H1 (cell line): Measurements from ENCODE around the gene DOCK1. TPM values are rescaled to one million over a fixed set of nuclear protein-coding genes. Genes with fewer than 3 reads are reported as not detected.

Source experiments
- CTCF ChIA-PET: fragments of 300-600 bp; sonication (Branson Sonifier 250); formaldehyde crosslinking; loops from one replicate; lab custom pipeline; 2021; ENCODE audit not compliant: partially characterized antibody; lab: Charles Lee
- POLR2A ChIA-PET: fragments of 300-600 bp; sonication (Branson Sonifier 250); formaldehyde crosslinking; loops from one replicate; lab custom pipeline; 2021; ENCODE audit warnings: inconsistent platforms; ENCODE audit not compliant: partially characterized antibody; lab: Charles Lee
- DNase-seq, 2 experiments: peaks; one replicate each; pipeline versions ENCODE4 v3.0.0 to v3.0.0-alpha.2; 2010 to 2022; ENCODE audit warnings: low spot score in 2 of 2, low read depth in 1 of 2, mixed read lengths in 1 of 2
- FAIRE-seq: peaks from 2 replicates; lab custom pipeline; 2011; peaks lifted over from hg19 to GRCh38; lab: Jason Lieb, UNC
- H2AFZ ChIP-seq: 2 replicates; pipeline ENCODE4 v1.8.1; 2012; ENCODE audit warnings: low read length, inconsistent platforms
- H2AK5ac ChIP-seq: 2 replicates; pipeline ENCODE4 v1.6.1; 2013; ENCODE audit warnings: low read depth, low read length
- H2BK120ac ChIP-seq: replicated peaks from 2 replicates; pipeline ENCODE3; 2013; ENCODE audit warnings: low read depth, low read length, inconsistent platforms
- H2BK12ac ChIP-seq: 2 replicates; pipeline ENCODE4 v1.6.1; 2013; ENCODE audit warnings: low read depth, low read length
- H2BK15ac ChIP-seq: 2 replicates; pipeline ENCODE4 v1.6.1; 2013; ENCODE audit warnings: low read length
- H2BK20ac ChIP-seq: 2 replicates; pipeline ENCODE4 v1.6.1; 2013; ENCODE audit warnings: low read length
- H2BK5ac ChIP-seq: 2 replicates; pipeline ENCODE4 v1.6.1; 2013; ENCODE audit warnings: low read depth, low read length
- H3K14ac ChIP-seq: 2 replicates; pipeline ENCODE4 v1.6.1; 2013; ENCODE audit warnings: inconsistent platforms; ENCODE audit not compliant: insufficient read length
- H3K18ac ChIP-seq: 2 replicates; pipeline ENCODE4 v1.6.1; 2013; ENCODE audit warnings: low read length; ENCODE audit errors: extremely low read depth
- H3K23ac ChIP-seq: 2 replicates; pipeline ENCODE4 v1.6.1; 2013; ENCODE audit warnings: inconsistent platforms; ENCODE audit not compliant: insufficient read length
- H3K23me2 ChIP-seq: 2 replicates; pipeline ENCODE4 v1.6.1; 2013; ENCODE audit warnings: low read depth, low read length
- H3K27ac ChIP-seq: 2 replicates; pipeline ENCODE4 v1.6.1; 2011; ENCODE audit warnings: low read depth, low read length, inconsistent platforms
- H3K27me3 ChIP-seq, 4 experiments: replicated peaks in 1 of 4; 1 replicate in 1 of 4; 2 replicates in 3 of 4; pipeline versions ENCODE4 v1.6.1 to v1.8.1; 2011 to 2013; ENCODE audit warnings: low read length in 3 of 4, mild to moderate bottlenecking in 3 of 4, inconsistent platforms in 2 of 4, mixed read lengths in 2 of 4, moderate library complexity in 1 of 4; ENCODE audit not compliant: control insufficient read depth in 3 of 4, insufficient read depth in 3 of 4; ENCODE audit errors: extremely low read depth in 1 of 4
- H3K36me3 ChIP-seq, 4 experiments: 2 replicates each; pipeline versions ENCODE4 v1.6.1 to v1.8.1; 2011 to 2013; ENCODE audit warnings: mild to moderate bottlenecking in 4 of 4, low read length in 3 of 4, moderate library complexity in 2 of 4, control low read depth in 1 of 4, inconsistent platforms in 1 of 4; ENCODE audit not compliant: insufficient read depth in 4 of 4, control insufficient read depth in 2 of 4
- H3K4ac ChIP-seq: replicated peaks from 2 replicates; pipeline ENCODE3; 2013; ENCODE audit warnings: low read length, low read depth, mixed read lengths, inconsistent platforms; ENCODE audit not compliant: insufficient read length
- H3K4me1 ChIP-seq, 4 experiments: replicated peaks in 1 of 4; 1 replicate in 1 of 4; 2 replicates in 3 of 4; pipeline versions ENCODE4 v1.6.1 to v1.8.1; 2011 to 2013; ENCODE audit warnings: low read length in 3 of 4, inconsistent platforms in 2 of 4, mixed read lengths in 1 of 4; ENCODE audit not compliant: insufficient read depth in 4 of 4, control insufficient read depth in 3 of 4
- H3K4me2 ChIP-seq, 2 experiments: 2 replicates each; pipeline versions ENCODE4 v1.6.1 to v1.8.1; 2011 to 2013; ENCODE audit warnings: low read depth in 2 of 2, low read length in 2 of 2, control low read depth in 1 of 2, inconsistent platforms in 1 of 2, mild to moderate bottlenecking in 1 of 2; ENCODE audit not compliant: insufficient read depth in 1 of 2
- H3K4me3 ChIP-seq, 4 experiments: fragments of 200-600, 300-600 bp in 1 of 4; sonication (generic), shearing (Covaris generic), sonication (Bioruptor Twin) in 1 of 4; 2 replicates each; pipeline versions ENCODE4 v1.5.1 to v1.8.1; 2011 to 2016; ENCODE audit warnings: low read length in 4 of 4, low read depth in 3 of 4, control low read depth in 2 of 4, inconsistent platforms in 2 of 4, mild to moderate bottlenecking in 2 of 4, mixed read lengths in 1 of 4, moderate library complexity in 1 of 4; ENCODE audit not compliant: insufficient read depth in 2 of 4; ENCODE audit errors: extremely low read depth in 1 of 4
- H3K56ac ChIP-seq: replicated peaks from 2 replicates; pipeline ENCODE3; 2013; ENCODE audit warnings: low read depth, mild to moderate bottlenecking, mixed read lengths, low read length, inconsistent platforms; ENCODE audit not compliant: insufficient read length
- H3K79me1 ChIP-seq: 2 replicates; pipeline ENCODE4 v1.6.1; 2013; ENCODE audit warnings: low read depth, low read length, control low read depth
- H3K79me2 ChIP-seq, 2 experiments: 2 replicates each; pipeline versions ENCODE4 v1.6.1 to v1.8.1; 2012 to 2013; ENCODE audit warnings: low read length in 2 of 2, mild to moderate bottlenecking in 2 of 2, inconsistent platforms in 1 of 2; ENCODE audit not compliant: insufficient read depth in 2 of 2, control insufficient read depth in 1 of 2
- H3K9ac ChIP-seq, 4 experiments: replicated peaks in 1 of 4; 1 replicate in 1 of 4; 2 replicates in 3 of 4; pipeline versions ENCODE4 v1.6.1 to v1.8.1; 2011 to 2013; ENCODE audit warnings: low read depth in 3 of 4, low read length in 3 of 4, control low read depth in 2 of 4, mild to moderate bottlenecking in 2 of 4, moderate library complexity in 2 of 4, inconsistent platforms in 1 of 4; ENCODE audit errors: extremely low read depth in 1 of 4
- H3K9me3 ChIP-seq, 2 experiments: 2 replicates each; pipeline versions ENCODE4 v1.6.1 to v1.8.1; 2012 to 2013; ENCODE audit warnings: mild to moderate bottlenecking in 2 of 2, moderate library complexity in 2 of 2, control low read depth in 1 of 2, inconsistent platforms in 1 of 2, low read depth in 1 of 2, low read length in 1 of 2, mixed read lengths in 1 of 2; ENCODE audit not compliant: insufficient read depth in 2 of 2
- H4K20me1 ChIP-seq, 2 experiments: replicated peaks in 1 of 2; 2 replicates each; pipeline versions ENCODE3 to v1.8.1; 2011 to 2013; ENCODE audit warnings: inconsistent platforms in 2 of 2, low read length in 2 of 2, mild to moderate bottlenecking in 1 of 2; ENCODE audit not compliant: insufficient read depth in 2 of 2, control insufficient read depth in 1 of 2
- H4K5ac ChIP-seq: 2 replicates; pipeline ENCODE4 v1.6.1; 2013; ENCODE audit warnings: low read length, low read depth, mixed read lengths, inconsistent platforms; ENCODE audit not compliant: insufficient read length
- H4K8ac ChIP-seq: 2 replicates; pipeline ENCODE4 v1.8.0; 2013; ENCODE audit warnings: mild to moderate bottlenecking, moderate library complexity, low read length, inconsistent platforms; ENCODE audit not compliant: insufficient read depth; ENCODE audit errors: extremely low read depth
- H4K91ac ChIP-seq: replicated peaks from 2 replicates; pipeline ENCODE3; 2013; ENCODE audit warnings: low read length, mixed read lengths, inconsistent platforms; ENCODE audit not compliant: insufficient read length
- ATF3 ChIP-seq: IDR thresholded peaks from 2 replicates; pipeline ENCODE4 v1.6.1; 2011; ENCODE audit warnings: low read depth, mild to moderate bottlenecking, low read length; ENCODE audit not compliant: insufficient read depth
- CHD1 ChIP-seq: IDR thresholded peaks from 2 replicates; pipeline ENCODE4 v1.6.1; 2012; ENCODE audit warnings: low read depth, low read length, improper control_type of control experiment
- KDM5A ChIP-seq: fragments of 200-600 bp; IDR thresholded peaks from 2 replicates; pipeline ENCODE4 v1.7.1; 2012; ENCODE audit warnings: mild to moderate bottlenecking, low read length, inconsistent platforms, mixed read lengths
- TAF7 ChIP-seq: optimal IDR thresholded peaks from 2 replicates; pipeline ENCODE3; 2011; ENCODE audit warnings: low read depth, mild to moderate bottlenecking, inconsistent platforms, low read length, moderate library complexity, borderline replicate concordance
- TBP ChIP-seq: IDR thresholded peaks from 2 replicates; pipeline ENCODE4 v1.6.1; 2011; ENCODE audit warnings: low read depth, low read length, improper control_type of control experiment
- WGBS, 2 experiments: shearing (Covaris generic) in 1 of 2; methylation state at CpG; one replicate each; pipeline versions ENCODE4 v1.1.6 to v1.1.7; 2013 to 2015; ENCODE audit warnings: low lambda C conversion rate in 2 of 2, mixed read lengths in 2 of 2, inconsistent platforms in 1 of 2, low coverage in 1 of 2, missing lambda C conversion rate in 1 of 2; ENCODE audit not compliant: insufficient replicate concordance in 2 of 2, insufficient coverage in 1 of 2, insufficient read length in 1 of 2; ENCODE audit errors: extremely low coverage in 1 of 2, missing lambda C conversion rate in 1 of 2; 5-methylcytosine and 5-hydroxymethylcytosine counted together
- polyA plus RNA-seq, 7 experiments: library from polyadenylated mRNA; depleted of rRNA in 3 of 7; stranded (reverse) in 5 of 7; unstranded in 2 of 7; fragments of >200 nt in 5 of 7; fragments of 200-250 nt in 2 of 7; gene quantifications; 1 replicate in 5 of 7; 2 replicates in 1 of 7; 4 replicates in 1 of 7; pipeline versions ENCODE4 v1.2.1 to v1.2.3, GENCODE V29; 2011 to 2013; ENCODE audit warnings: missing spikeins in 2 of 7, mixed read lengths in 2 of 7
- total RNA-seq: library from RNA; stranded (reverse); fragmentation: NEBNext Ultra II Directional; extraction: Animal tissue kit (Norgen Biotek cat#: 25700); gene quantifications from 2 replicates; pipeline ENCODE4 v1.2.1, GENCODE V29; 2021
- TF ChIP-seq, protein P1 (sequence below), 3 experiments: IDR thresholded peaks; 1 replicate in 2 of 3; 2 replicates in 1 of 3; pipeline versions ENCODE4 v1.5.1 to v1.6.1; 2011; ENCODE audit warnings: low read length in 3 of 3, mild to moderate bottlenecking in 3 of 3, inconsistent platforms in 2 of 3, low read depth in 1 of 3, moderate library complexity in 1 of 3; ENCODE audit not compliant: insufficient read depth in 1 of 3; ENCODE audit errors: control extremely low read depth in 1 of 3

DOCK1 gene
- total and polyA plus RNA-seq, 2 of the 8 experiments (the other 6 are each of a cell fraction or from before 2014, with no cell fraction given) = 11.6 to 53.0 TPM

DNA sequence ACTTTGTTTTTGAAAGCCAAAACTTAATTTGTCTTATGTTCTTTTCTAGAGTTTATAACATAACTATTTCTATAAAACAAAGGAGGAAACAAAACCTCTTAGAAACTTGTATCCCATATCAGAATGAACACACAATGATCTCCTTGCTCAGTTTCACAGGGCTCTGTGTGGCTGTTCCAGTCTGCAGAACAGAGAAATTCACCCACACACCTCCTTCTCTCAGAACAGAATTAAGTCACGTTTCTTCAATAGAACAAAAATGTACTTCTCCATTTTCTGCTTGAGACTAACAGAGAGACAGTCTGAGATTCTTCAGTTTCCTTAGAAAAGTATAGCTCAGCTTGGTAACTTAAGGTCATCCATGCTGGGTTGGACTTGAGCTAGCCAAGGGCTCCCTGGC is 15.8 kb upstream of the DOCK1 start:
- ChIA-PET CTCF (no interaction called here), POLR2A (interaction anchor here (1.1 kb wide), 1 partner anchor 13 kb away, joined by 5 read pairs; no protein-coding TSS in a partner anchor)
- no peak overlapping the region for H3K4ac ChIP-seq
- 83% methylated on average over 1 of the region's 1 CpG; no CpG with 5 or more reads in 1 of the 2 experiments for WGBS, 2 experiments
- H3K23ac ChIP-seq = no peak overlapping the region
- H3K9ac ChIP-seq = no peak overlapping the region
- H4K5ac ChIP-seq = no peak overlapping the region
- H3K14ac ChIP-seq = no peak overlapping the region
- H3K36me3 ChIP-seq = no peaks in the 10 kb centered on the region
- no peak overlapping the region for H3K56ac ChIP-seq
- H2BK12ac ChIP-seq = no peak overlapping the region
- H2BK120ac ChIP-seq = no peak overlapping the region
- H3K18ac ChIP-seq = no peak overlapping the region
- FAIRE-seq (no peak), DNase-seq (no peak)
- H3K4me2 ChIP-seq = no peak overlapping the region
- peaks cover 6% of the 10 kb centered on the region; the same call in 1 of the 2 replicates for H3K23me2 ChIP-seq
- H4K91ac ChIP-seq = no peak overlapping the region
- H4K8ac ChIP-seq = no peak overlapping the region
- H2AFZ ChIP-seq = no peak overlapping the region
- H3K79me2 ChIP-seq = no peaks in the 10 kb centered on the region
- H4K20me1 ChIP-seq = peaks cover 0 to 4% of the 10 kb centered on the region in 2 experiments
- H2BK5ac ChIP-seq = no peak overlapping the region
- no peaks in the 10 kb centered on the region for H3K9me3 ChIP-seq
- H3K79me1 ChIP-seq = no peaks in the 10 kb centered on the region; the same call in 1 of the 2 replicates
- H3K4me3 ChIP-seq = no peak overlapping the region
- H2AK5ac ChIP-seq = no peak overlapping the region
- H3K27ac ChIP-seq = no peak overlapping the region
- H3K27me3 ChIP-seq = no peaks in the 10 kb centered on the region
- H2BK20ac ChIP-seq = no peak overlapping the region
- no peak overlapping the region for H2BK15ac ChIP-seq
- H3K4me1 ChIP-seq = no peaks in the 10 kb centered on the region; a peak in 1 of 7 replicates
- TF ChIP-seq TAF7 (no peak), KDM5A (no peak), TBP (no peak), CHD1 (no peak), ATF3 (no peak)
- TF ChIP-seq, protein P1, sequence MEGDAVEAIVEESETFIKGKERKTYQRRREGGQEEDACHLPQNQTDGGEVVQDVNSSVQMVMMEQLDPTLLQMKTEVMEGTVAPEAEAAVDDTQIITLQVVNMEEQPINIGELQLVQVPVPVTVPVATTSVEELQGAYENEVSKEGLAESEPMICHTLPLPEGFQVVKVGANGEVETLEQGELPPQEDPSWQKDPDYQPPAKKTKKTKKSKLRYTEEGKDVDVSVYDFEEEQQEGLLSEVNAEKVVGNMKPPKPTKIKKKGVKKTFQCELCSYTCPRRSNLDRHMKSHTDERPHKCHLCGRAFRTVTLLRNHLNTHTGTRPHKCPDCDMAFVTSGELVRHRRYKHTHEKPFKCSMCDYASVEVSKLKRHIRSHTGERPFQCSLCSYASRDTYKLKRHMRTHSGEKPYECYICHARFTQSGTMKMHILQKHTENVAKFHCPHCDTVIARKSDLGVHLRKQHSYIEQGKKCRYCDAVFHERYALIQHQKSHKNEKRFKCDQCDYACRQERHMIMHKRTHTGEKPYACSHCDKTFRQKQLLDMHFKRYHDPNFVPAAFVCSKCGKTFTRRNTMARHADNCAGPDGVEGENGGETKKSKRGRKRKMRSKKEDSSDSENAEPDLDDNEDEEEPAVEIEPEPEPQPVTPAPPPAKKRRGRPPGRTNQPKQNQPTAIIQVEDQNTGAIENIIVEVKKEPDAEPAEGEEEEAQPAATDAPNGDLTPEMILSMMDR (IDR thresholded peaks at IDR 0.05; ENCODE audit: control extremely low read depth in 1 of 3, insufficient read depth in 1 of 3, low read depth in 1 of 3, low read length in 3 of 3) = no peak
